Astrocyte (in vitro differentiated cells and primary cell): ENCODE measurements around the gene OR6B3. TPM values are rescaled to one million over a fixed set of nuclear protein-coding genes. Genes with fewer than 3 reads are reported as not detected.

Source experiments
- DNase-seq: peaks from one replicate; pipeline ENCODE4 v3.0.0-alpha.2; 2010; ENCODE audit warnings: low read depth
- FAIRE-seq: peaks from 2 replicates; lab custom pipeline; 2011; peaks lifted over from hg19 to GRCh38; lab: Jason Lieb, UNC
- H2AFZ ChIP-seq: 2 replicates; pipeline ENCODE4 v1.6.0; 2012; ENCODE audit warnings: low read depth, low read length, inconsistent platforms
- H3K27ac ChIP-seq: 2 replicates; pipeline ENCODE4 v1.5.1; 2011; ENCODE audit warnings: low read depth, low read length, inconsistent platforms
- H3K27me3 ChIP-seq: 2 replicates; pipeline ENCODE4 v1.6.0; 2011; ENCODE audit warnings: low read length, inconsistent platforms; ENCODE audit not compliant: insufficient read depth
- H3K36me3 ChIP-seq: 2 replicates; pipeline ENCODE4 v1.5.1; 2011; ENCODE audit warnings: low read length, inconsistent platforms; ENCODE audit not compliant: insufficient read depth
- H3K4me1 ChIP-seq: 2 replicates; pipeline ENCODE4 v1.5.1; 2011; ENCODE audit warnings: low read length, inconsistent platforms; ENCODE audit not compliant: insufficient read depth
- H3K4me2 ChIP-seq: 2 replicates; pipeline ENCODE4 v1.6.0; 2012; ENCODE audit warnings: low read length, inconsistent platforms
- H3K4me3 ChIP-seq: 2 replicates; pipeline ENCODE4 v1.5.1; 2011; ENCODE audit warnings: low read depth, mild to moderate bottlenecking, low read length, inconsistent platforms; ENCODE audit not compliant: insufficient read depth
- H3K79me2 ChIP-seq: 2 replicates; pipeline ENCODE4 v1.6.0; 2012; ENCODE audit warnings: mild to moderate bottlenecking, low read length, inconsistent platforms; ENCODE audit not compliant: insufficient read depth
- H3K9ac ChIP-seq: 2 replicates; pipeline ENCODE4 v1.6.0; 2012; ENCODE audit warnings: mild to moderate bottlenecking, low read length, inconsistent platforms
- H3K9me3 ChIP-seq: 2 replicates; pipeline ENCODE4 v1.5.1; 2012; ENCODE audit warnings: low read depth, mild to moderate bottlenecking, low read length, inconsistent platforms; ENCODE audit not compliant: insufficient read depth
- H4K20me1 ChIP-seq: 2 replicates; pipeline ENCODE4 v1.6.0; 2012; ENCODE audit warnings: low read length, inconsistent platforms; ENCODE audit not compliant: insufficient read depth
- H3K27ac Mint-ChIP-seq: one replicate; pipeline ENCODE4 v1.8.0; 2021; ENCODE audit warnings: mild to moderate bottlenecking, mixed read lengths; ENCODE audit not compliant: unreplicated experiment
- H3K27me3 Mint-ChIP-seq: one replicate; pipeline ENCODE4 v1.8.0; 2021; ENCODE audit warnings: low read depth, mixed read lengths; ENCODE audit not compliant: unreplicated experiment
- H3K36me3 Mint-ChIP-seq: one replicate; pipeline ENCODE4 v1.8.0; 2021; ENCODE audit warnings: low read depth, mixed read lengths; ENCODE audit not compliant: unreplicated experiment
- H3K4me1 Mint-ChIP-seq: one replicate; pipeline ENCODE4 v1.8.0; 2021; ENCODE audit warnings: low read depth, mixed read lengths; ENCODE audit not compliant: unreplicated experiment
- H3K4me3 Mint-ChIP-seq: one replicate; pipeline ENCODE4 v1.8.0; 2021; ENCODE audit warnings: mild to moderate bottlenecking, moderate library complexity, mixed read lengths; ENCODE audit not compliant: unreplicated experiment
- H3K9me3 Mint-ChIP-seq: one replicate; pipeline ENCODE4 v1.8.0; 2021; ENCODE audit warnings: mild to moderate bottlenecking, mixed read lengths; ENCODE audit not compliant: unreplicated experiment
- CTCF ChIP-seq: IDR thresholded peaks from 2 replicates; pipeline ENCODE4 v1.5.1; 2011; ENCODE audit warnings: low read depth, mild to moderate bottlenecking, inconsistent platforms, low read length, moderate library complexity; ENCODE audit not compliant: insufficient read depth
- EZH2 ChIP-seq: IDR thresholded peaks from 2 replicates; pipeline ENCODE4 v1.6.1; 2012; ENCODE audit warnings: mild to moderate bottlenecking, low read length, inconsistent platforms; ENCODE audit not compliant: insufficient read depth
- total RNA-seq: library from RNA; stranded (reverse); gene quantifications from 2 replicates; pipeline ENCODE4 v1.2.1, GENCODE V29; 2021

Gene OR6B3
- total RNA-seq, 1 donor from 2014 or later: not detected

GRCh38 chr2:240043279-240043989 is 9.9 kb downstream of the OR6B3 start:
- Histone ChIP-seq H3K4me1 (no peaks in the 10 kb centered on the region), H3K9ac (no peak overlapping the region), H3K4me2 (no peak overlapping the region), H3K4me3 (no peak overlapping the region), H3K36me3 (no peaks in the 10 kb centered on the region), H3K79me2 (no peaks in the 10 kb centered on the region), H3K9me3 (no peaks in the 10 kb centered on the region), H2AFZ (no peak overlapping the region), H4K20me1 (no peaks in the 10 kb centered on the region), H3K27me3 (peaks cover 15% of the 10 kb centered on the region), H3K27ac (no peak overlapping the region)
- TF ChIP-seq CTCF: no peak
- TF ChIP-seq EZH2: no peak
- FAIRE-seq (no peak), DNase-seq (no peak)
- Mint-ChIP-seq H3K4me3 (no peak overlapping the region), H3K36me3 (no peaks in the 10 kb centered on the region), H3K9me3 (peaks cover 5% of the 10 kb centered on the region), H3K27ac (no peak overlapping the region), H3K4me1 (no peaks in the 10 kb centered on the region), H3K27me3 (peaks cover 31% of the 10 kb centered on the region)

GRCh38 chr2:240042740-240043139 is 10.6 kb downstream of the OR6B3 start:
- Histone ChIP-seq H2AFZ (no peak overlapping the region), H3K27ac (no peak overlapping the region), H3K4me3 (no peak overlapping the region), H3K4me1 (no peaks in the 10 kb centered on the region), H3K9ac (no peak overlapping the region), H3K79me2 (no peaks in the 10 kb centered on the region), H3K36me3 (no peaks in the 10 kb centered on the region), H3K9me3 (no peaks in the 10 kb centered on the region), H3K27me3 (peaks cover 17% of the 10 kb centered on the region), H3K4me2 (no peak overlapping the region), H4K20me1 (no peaks in the 10 kb centered on the region)
- TF ChIP-seq EZH2: no peak
- no peak for TF ChIP-seq CTCF
- no peak overlapping the region for H3K27ac Mint-ChIP-seq
- H3K4me3 Mint-ChIP-seq: no peak overlapping the region
- peaks cover 5% of the 10 kb centered on the region for H3K9me3 Mint-ChIP-seq
- FAIRE-seq: no peak
- no peak for DNase-seq
- H3K36me3 Mint-ChIP-seq: no peaks in the 10 kb centered on the region
- H3K27me3 Mint-ChIP-seq: peaks cover 29% of the 10 kb centered on the region
- no peaks in the 10 kb centered on the region for H3K4me1 Mint-ChIP-seq

GRCh38 chr2:240041363-240041762 is 12.0 kb downstream of the OR6B3 start:
- Histone ChIP-seq H3K27me3 (peaks cover 17% of the 10 kb centered on the region), H3K9ac (no peak overlapping the region), H3K4me2 (no peak overlapping the region), H3K36me3 (no peaks in the 10 kb centered on the region), H3K9me3 (no peaks in the 10 kb centered on the region), H3K4me3 (no peak overlapping the region), H3K79me2 (no peaks in the 10 kb centered on the region), H2AFZ (no peak overlapping the region), H3K27ac (no peak overlapping the region), H4K20me1 (no peaks in the 10 kb centered on the region), H3K4me1 (no peaks in the 10 kb centered on the region)
- H3K36me3 Mint-ChIP-seq: no peaks in the 10 kb centered on the region
- no peak for FAIRE-seq
- no peaks in the 10 kb centered on the region for H3K4me1 Mint-ChIP-seq
- peaks cover 34% of the 10 kb centered on the region for H3K27me3 Mint-ChIP-seq
- H3K9me3 Mint-ChIP-seq: peaks cover 5% of the 10 kb centered on the region
- DNase-seq: no peak
- H3K4me3 Mint-ChIP-seq: no peak overlapping the region
- H3K27ac Mint-ChIP-seq: no peak overlapping the region
- TF ChIP-seq EZH2: no peak
- TF ChIP-seq CTCF: no peak
